Activated T-helper 17 cell treated with anti-CD3 and anti-CD28 coated beads, Interleukin-2, amount 50 U/mL, for 72 hours (primary cell): ENCODE results near the gene SURF2. TPM values are rescaled to one million over a fixed set of nuclear protein-coding genes. Genes with fewer than 3 reads are reported as not detected.
"Not testable (repeated sequence)": the region's sequence is repeated elsewhere in the genome, so short reads cannot be mapped to it uniquely, and the experiment has no call there.

Experiments
- ATAC-seq: fragments of 150-1000 bp; cut with Tn5 transposase; replicated peaks from 2 replicates; pipeline ENCODE4 v1.10.0; 2021; ENCODE audit warnings: mild to moderate bottlenecking, moderate library complexity
- H3K27ac Mint-ChIP-seq: one replicate; pipeline ENCODE4 v1.8.0; 2022; ENCODE audit warnings: mixed read lengths
- H3K27me3 Mint-ChIP-seq: one replicate; pipeline ENCODE4 v1.8.0; 2022; ENCODE audit warnings: mixed read lengths
- H3K36me3 Mint-ChIP-seq: one replicate; pipeline ENCODE4 v1.8.0; 2022; ENCODE audit warnings: low read depth, mild to moderate bottlenecking, mixed read lengths
- H3K4me1 Mint-ChIP-seq: one replicate; pipeline ENCODE4 v1.8.0; 2022; ENCODE audit warnings: mixed read lengths
- H3K4me3 Mint-ChIP-seq: one replicate; pipeline ENCODE4 v1.8.0; 2022; ENCODE audit warnings: mild to moderate bottlenecking, mixed read lengths
- H3K9me3 Mint-ChIP-seq: one replicate; pipeline ENCODE4 v1.8.0; 2022; ENCODE audit warnings: mixed read lengths
- total RNA-seq, 2 donors: library from RNA; stranded (reverse); gene quantifications; one replicate each; pipeline ENCODE4 v1.2.3, GENCODE V29; 2022

SURF2 gene
- 10 to 100 TPM in 1 of 2 donors, 1 to 10 TPM in 1; 7.0 to 17.3 TPM for total RNA-seq

DNA sequence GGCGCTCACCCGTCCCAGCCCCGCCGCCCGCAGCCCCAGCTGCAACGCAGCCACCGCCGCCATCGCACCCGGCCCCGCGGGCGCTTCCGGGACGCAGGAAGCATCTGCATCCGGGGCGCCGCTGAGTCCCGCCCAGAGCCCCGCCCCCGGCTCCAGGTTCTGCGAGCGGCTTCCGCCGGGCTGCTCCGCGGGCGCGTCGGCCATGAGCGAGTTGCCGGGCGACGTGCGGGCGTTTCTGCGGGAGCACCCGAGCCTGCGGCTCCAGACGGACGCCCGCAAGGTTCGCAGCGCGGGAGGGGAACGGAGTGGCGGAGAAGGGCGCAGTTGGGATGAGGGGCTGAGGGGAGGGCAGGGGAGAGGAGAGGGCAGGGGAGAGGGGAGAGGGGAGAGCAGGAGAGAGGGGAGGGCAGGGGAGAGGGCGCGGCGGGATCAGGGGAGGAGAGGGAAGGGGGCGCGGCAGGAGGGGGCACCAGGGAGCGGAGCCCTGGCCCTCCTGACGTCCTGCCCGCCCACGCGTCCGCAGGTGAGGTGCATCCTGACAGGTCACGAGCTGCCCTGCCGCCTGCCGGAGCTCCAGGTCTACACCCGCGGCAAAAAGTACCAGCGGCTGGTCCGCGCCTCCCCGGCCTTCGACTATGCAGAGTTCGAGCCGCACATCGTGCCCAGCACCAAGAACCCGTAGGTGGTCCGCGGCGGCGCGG is at the start of gene SURF2, which contains the start of gene SURF1:
SURF2 (plus strand) TSS at position 160 of the 701 bp plus-strand sequence; CDS start at position 203, 43 bp downstream.
SURF1 (minus strand) TSS at position 97 of the 701 bp plus-strand sequence; CDS start at position 63, 34 bp downstream.
- Mint-ChIP-seq H3K4me1 (peaks cover 34% of the 10 kb centered on the region), H3K9me3 (no peaks in the 10 kb centered on the region), H3K36me3 (peaks cover 58% of the 10 kb centered on the region), H3K4me3 (peak within 1 kb of the TSS; percentile 77), H3K27ac (peak within 1 kb of the TSS; percentile 77), H3K27me3 (no peaks in the 10 kb centered on the region)
- peak; percentile 91 for ATAC-seq

DNA sequence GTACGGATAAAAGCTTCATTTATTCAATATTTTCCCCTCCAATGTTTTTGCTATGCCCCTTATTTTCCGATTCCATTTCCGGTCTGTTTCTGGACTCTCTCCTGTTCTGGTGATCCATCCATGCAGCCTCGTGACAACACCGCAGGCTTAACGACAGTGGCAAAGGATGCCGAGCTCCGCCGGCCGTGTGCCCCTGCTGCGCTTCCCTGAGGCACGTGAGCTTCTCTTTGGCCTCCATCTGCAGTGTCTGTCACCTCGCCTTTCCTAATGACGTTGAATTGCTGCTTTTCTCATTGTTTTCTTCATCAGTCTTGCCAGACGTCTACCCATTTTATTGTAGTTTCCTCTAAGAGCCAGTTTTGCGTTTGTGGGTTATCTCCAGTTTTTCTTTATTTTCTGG is 49.0 kb upstream of the SURF2 start:
- Mint-ChIP-seq H3K36me3 (no peaks in the 10 kb centered on the region), H3K4me1 (no peaks in the 10 kb centered on the region), H3K27ac (no peak overlapping the region), H3K4me3 (no peak overlapping the region), H3K27me3 (peaks cover 21% of the 10 kb centered on the region), H3K9me3 (no peaks in the 10 kb centered on the region)
- ATAC-seq: no peak

DNA sequence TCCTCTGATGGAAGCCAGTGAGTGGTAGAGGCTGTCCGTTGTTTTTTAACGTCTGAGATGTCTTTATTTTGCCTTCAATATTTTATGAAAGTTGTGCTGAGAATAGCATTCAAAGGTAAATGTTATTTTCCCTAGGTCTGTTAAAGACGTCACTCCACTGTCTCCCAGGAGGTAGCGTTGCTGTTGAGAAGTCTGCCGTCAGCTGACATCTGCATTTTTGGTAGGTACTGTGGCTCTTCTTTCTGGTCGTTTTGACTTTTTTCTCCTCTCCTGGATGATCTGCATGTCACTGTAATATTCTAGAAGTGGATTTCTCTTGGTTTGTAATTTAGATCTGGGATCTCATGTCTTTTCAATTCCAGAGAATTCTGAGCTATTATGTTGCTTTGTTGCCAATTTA is 46.7 kb upstream of the SURF2 start:
- H3K4me1 Mint-ChIP-seq: no peaks in the 10 kb centered on the region
- H3K27me3 Mint-ChIP-seq: peaks cover 21% of the 10 kb centered on the region
- no peak for ATAC-seq
- no peaks in the 10 kb centered on the region for H3K9me3 Mint-ChIP-seq
- H3K36me3 Mint-ChIP-seq: no peaks in the 10 kb centered on the region
- no peak overlapping the region for H3K4me3 Mint-ChIP-seq
- H3K27ac Mint-ChIP-seq: no peak overlapping the region

DNA sequence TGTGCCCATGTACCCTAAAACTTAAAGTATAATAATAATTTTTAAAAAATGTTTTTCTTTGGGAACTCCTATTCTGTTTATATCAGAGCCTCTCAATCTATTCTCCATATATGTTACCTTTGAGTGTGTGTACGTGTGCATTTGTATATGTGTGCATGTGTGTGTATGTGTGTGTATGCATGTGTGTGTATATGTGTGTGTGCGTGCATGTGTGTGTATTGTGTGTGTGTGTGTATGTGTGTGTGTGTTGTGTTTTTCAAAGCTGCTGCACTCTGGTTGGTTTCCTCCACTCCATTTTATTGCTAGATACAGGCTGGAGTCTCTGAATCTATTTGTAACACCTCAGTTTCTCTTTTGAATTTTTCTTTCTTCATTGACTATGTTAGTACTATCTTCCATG is 40.4 kb upstream of the SURF2 start:
- Mint-ChIP-seq H3K4me1 (no peaks in the 10 kb centered on the region), H3K9me3 (no peaks in the 10 kb centered on the region), H3K27ac (no peak overlapping the region), H3K36me3 (no peaks in the 10 kb centered on the region), H3K27me3 (no peaks in the 10 kb centered on the region), H3K4me3 (no peak overlapping the region)
- ATAC-seq: no peak

DNA sequence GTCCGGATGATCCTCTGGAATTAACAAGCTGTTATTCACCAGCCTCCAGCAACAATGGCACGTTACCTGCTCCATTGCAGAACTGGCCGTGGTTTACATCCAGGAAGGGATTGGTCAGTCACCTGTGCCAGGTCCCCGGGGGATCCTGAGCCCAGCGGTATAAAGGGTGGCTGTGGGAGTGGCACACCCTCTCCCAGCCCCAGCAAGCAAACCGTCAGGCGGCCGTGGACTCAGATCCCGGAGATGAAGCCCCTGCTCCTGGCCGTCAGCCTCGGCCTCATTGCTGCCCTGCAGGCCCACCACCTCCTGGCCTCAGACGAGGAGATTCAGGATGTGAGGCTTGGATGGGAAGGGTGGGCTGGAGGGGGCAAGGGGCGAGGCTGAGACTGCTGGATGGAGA is 38.8 kb upstream of the SURF2 start:
- ATAC-seq, H3K27me3 Mint-ChIP-seq, H3K27ac Mint-ChIP-seq, H3K9me3 Mint-ChIP-seq, H3K4me1 Mint-ChIP-seq, H3K36me3 Mint-ChIP-seq, H3K4me3 Mint-ChIP-seq: not testable (repeated sequence)

DNA sequence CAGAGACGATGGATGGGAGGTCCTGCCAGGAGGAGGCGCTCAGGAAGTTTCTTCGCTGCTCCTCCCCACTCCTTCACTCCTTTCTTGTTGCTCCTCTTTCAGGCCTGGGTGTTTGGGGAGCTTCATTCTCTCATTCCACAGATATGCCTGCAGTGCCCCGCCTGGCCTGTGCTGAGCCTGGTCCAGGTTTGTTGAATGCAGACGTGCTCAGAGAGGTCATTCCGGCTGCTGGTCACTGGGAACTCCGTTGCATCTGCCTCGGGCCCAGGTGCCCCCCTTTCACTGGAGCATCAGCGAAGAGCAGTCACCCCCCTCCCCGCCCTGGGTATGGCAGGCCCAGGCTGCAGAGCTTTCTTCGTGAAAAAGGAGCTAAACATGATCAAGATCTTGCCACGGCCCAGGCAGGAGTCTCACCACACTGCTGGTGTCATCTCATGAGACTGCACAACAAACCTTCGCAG is 35.9 kb upstream of the SURF2 start:
- no peak for ATAC-seq
- H3K9me3 Mint-ChIP-seq: no peaks in the 10 kb centered on the region
- no peak overlapping the region for H3K27ac Mint-ChIP-seq
- H3K4me3 Mint-ChIP-seq: no peak overlapping the region
- no peaks in the 10 kb centered on the region for H3K4me1 Mint-ChIP-seq
- H3K27me3 Mint-ChIP-seq: no peaks in the 10 kb centered on the region
- H3K36me3 Mint-ChIP-seq: no peaks in the 10 kb centered on the region

DNA sequence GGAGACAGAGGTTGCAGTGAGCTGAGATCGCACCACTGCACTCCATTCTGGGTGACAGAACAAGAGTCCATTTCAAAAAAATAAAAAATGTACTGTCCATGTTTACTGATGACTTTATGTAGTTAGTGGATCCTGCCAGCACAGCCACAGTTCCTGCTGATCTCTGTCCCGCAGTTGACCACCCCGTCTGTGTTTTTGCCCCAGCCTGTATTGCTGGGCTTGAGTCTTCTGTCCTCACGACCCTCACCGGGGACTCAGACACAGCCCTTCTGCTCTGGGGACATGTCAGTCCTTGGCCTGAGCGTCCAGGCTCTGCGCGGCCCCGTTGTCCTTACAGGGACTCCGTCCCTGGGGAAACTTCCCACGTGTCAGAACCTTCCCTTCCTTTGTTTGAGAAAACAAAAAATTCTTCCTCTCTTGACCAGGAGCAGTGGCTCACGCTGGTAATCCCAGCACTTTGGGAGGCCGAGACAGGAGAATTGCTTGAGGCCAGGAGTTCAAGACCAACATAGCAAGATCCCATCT is 34.9 kb upstream of the SURF2 start:
- H3K27me3 Mint-ChIP-seq: no peaks in the 10 kb centered on the region
- no peaks in the 10 kb centered on the region for H3K9me3 Mint-ChIP-seq
- H3K36me3 Mint-ChIP-seq: no peaks in the 10 kb centered on the region
- no peak for ATAC-seq
- H3K4me1 Mint-ChIP-seq: no peaks in the 10 kb centered on the region
- no peak overlapping the region for H3K4me3 Mint-ChIP-seq
- no peak overlapping the region for H3K27ac Mint-ChIP-seq

DNA sequence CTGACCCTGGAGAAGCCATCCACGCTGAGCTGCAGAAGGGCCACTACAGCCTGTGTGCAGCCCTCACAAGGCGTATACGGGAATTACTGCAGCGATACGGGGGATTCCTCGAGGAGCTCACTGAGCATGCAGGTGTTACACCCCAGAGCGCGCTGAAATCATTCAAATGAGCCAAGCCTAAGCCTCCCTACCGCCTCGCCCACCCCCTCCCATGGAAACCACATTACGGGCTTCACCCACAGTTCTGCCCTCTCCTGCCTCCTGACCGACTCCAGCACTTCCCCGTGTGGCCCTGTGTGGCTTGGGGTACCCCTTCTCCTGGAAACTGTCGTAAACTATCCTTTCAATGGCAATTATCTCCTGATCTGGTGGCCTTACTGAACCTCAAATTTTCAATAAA is 33.6 kb upstream of the SURF2 start:
- Mint-ChIP-seq H3K27me3 (no peaks in the 10 kb centered on the region), H3K4me1 (no peaks in the 10 kb centered on the region), H3K36me3 (no peaks in the 10 kb centered on the region), H3K4me3 (no peak overlapping the region), H3K9me3 (no peaks in the 10 kb centered on the region), H3K27ac (no peak overlapping the region)
- no peak for ATAC-seq

DNA sequence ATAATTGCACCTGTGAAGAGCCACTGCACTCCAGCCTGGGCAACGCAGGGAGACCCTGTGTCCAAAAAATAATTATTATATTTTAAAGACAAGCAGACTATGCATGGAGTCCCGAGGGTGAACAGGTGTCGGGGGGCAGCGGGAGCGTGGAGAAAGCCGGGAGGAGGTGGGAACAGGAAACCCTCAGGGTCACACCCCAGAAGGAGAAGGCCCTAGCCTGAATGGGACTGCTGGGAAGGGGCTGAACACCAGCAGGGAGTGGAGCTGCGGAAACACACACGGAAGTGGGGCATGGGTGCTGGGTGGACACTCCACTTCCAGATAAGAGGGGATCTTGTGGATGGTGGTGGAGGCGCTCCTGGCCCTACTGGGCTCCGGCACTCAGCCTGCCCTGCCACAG is 33.1 kb upstream of the SURF2 start:
- Mint-ChIP-seq H3K4me3 (no peak overlapping the region), H3K27me3 (no peaks in the 10 kb centered on the region), H3K9me3 (no peaks in the 10 kb centered on the region), H3K4me1 (no peaks in the 10 kb centered on the region), H3K27ac (no peak overlapping the region), H3K36me3 (no peaks in the 10 kb centered on the region)
- no peak for ATAC-seq

DNA sequence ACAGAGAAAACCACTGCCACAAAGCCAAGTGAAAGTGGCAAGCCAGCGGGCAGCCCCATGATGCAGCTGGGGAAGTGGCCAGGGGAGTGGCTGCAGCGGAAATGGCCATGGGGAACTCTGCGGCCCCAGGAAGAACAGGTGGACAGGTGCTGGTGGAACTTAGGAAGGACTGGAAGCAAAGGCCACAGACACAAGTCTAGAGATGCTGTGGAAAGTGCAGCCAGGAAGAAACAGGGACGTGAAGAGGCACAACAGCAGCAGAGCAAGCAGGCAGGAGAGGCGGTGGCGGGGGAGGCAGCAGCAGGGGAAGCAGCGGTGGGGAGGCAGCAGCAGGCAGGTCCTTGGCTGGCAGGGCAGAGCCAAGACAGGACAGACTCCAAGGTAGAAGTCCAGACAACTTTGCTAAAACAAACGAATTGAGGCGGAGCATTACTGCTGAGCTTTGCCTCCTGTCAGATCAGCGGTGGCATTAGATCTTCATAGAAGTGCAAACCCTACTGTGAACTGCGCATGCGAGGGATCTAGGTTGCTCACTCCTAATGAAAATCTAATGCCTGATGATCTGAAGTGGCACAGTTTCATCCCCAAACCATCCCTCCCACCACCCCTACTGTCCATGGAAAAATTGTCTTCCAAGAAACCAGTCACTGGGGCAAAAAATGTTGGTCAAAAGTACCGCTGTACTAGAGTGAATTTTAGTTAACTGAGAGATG is 32.2 kb upstream of the SURF2 start:
- Mint-ChIP-seq H3K4me1 (no peaks in the 10 kb centered on the region), H3K9me3 (no peaks in the 10 kb centered on the region), H3K27me3 (no peaks in the 10 kb centered on the region), H3K27ac (no peak overlapping the region), H3K36me3 (peaks cover 6% of the 10 kb centered on the region), H3K4me3 (no peak overlapping the region)
- no peak for ATAC-seq

DNA sequence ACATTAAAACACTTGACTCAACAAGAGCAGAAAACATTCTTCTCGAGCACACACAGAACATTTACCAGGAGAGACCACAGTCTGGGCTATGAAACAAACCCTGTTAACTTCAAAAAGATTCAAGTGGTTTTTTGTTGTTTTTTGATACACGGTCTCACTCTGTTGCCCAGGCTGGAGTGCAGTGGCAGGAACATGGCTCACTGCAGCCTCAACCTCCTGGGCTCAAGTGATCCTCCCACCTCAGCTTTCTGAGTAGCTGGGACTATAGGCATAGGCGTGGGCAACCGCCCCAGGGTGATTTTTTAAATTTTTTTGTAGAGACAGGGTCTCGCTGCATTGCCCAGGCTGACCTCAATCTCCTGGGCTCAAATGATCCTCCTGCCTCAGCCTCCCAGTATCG is 29.3 kb upstream of the SURF2 start:
- not testable (repeated sequence) for H3K27ac Mint-ChIP-seq, H3K9me3 Mint-ChIP-seq, H3K4me1 Mint-ChIP-seq, ATAC-seq, H3K27me3 Mint-ChIP-seq, H3K4me3 Mint-ChIP-seq
- peaks cover 30% of the 10 kb centered on the region for H3K36me3 Mint-ChIP-seq

DNA sequence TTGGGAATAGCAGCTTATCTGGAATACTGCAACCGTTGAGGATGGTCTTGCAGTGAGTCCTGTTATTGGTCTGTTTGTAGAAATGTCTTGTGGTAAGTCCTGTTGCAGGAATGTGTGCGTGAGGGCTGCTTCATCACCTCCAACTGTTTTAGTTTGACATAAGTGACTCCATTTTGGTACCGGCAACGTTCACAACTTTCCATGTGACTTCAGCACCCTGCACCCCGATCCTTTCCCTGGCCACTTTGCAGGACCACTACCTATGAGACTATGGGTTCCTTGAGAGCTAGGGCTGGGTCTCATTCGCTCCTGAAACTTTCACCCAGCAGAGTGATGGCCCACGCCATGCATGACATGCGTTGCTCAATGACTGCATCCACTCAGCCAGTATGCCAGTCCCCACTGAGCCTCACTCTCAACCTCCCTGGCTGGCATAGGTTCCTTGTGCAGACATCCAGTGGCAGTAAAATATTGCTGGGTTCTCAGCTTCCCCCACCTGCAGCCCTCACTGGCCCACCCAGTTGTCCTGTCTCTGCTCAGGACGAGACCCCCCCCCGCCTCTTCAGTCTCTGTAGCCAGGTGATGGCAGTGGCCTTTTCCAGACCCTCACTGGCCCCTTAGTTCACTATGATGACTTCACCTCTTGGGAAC is 28.4 kb upstream of the SURF2 start:
- Mint-ChIP-seq H3K27me3 (no peaks in the 10 kb centered on the region), H3K27ac (no peak overlapping the region), H3K4me3 (no peak overlapping the region), H3K4me1 (peaks cover 4% of the 10 kb centered on the region), H3K9me3 (no peaks in the 10 kb centered on the region), H3K36me3 (peaks cover 40% of the 10 kb centered on the region)
- ATAC-seq: no peak

DNA sequence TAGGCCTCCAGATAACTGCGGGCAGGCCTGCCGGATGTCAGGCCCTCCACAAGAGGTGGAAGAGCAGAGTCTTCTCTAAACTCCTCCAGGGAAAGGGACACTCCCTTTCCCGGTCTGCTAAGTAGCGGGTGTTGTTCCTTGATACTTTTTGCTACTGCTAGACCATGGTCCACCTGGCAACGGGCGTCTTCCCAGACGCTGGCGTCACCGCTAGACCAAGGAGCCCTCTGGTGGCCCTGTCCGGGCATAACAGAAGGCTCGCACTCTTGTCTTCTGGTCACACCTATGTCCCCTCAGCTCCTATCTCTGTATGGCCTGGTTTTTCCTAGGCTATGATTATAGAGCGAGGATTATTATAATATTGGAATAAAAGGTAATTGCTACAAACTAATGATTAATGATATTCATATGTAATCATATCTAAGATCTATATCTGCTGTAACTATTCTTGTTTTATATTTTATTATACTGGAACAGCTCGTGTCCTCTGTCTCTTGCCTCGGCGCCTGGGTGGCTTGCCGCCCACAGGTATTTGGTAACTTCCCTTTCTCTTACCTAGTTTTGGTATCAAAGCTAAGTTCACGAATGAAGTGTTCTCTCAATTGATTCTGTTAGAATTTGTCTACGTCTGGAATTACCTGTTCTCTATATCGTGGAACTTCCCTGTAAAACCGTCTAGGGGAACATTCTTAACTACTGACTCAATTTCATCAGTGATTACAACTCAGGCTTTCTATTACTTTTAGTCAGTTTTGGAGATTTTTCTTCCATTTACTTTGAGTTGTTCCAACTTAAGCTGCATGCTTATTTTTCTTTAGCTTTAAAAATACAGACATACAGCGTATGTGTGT is 26.8 kb upstream of the SURF2 start:
- H3K36me3 Mint-ChIP-seq: peaks cover 56% of the 10 kb centered on the region
- not testable (repeated sequence) for H3K27ac Mint-ChIP-seq, H3K4me3 Mint-ChIP-seq, H3K27me3 Mint-ChIP-seq, H3K9me3 Mint-ChIP-seq, H3K4me1 Mint-ChIP-seq, ATAC-seq

DNA sequence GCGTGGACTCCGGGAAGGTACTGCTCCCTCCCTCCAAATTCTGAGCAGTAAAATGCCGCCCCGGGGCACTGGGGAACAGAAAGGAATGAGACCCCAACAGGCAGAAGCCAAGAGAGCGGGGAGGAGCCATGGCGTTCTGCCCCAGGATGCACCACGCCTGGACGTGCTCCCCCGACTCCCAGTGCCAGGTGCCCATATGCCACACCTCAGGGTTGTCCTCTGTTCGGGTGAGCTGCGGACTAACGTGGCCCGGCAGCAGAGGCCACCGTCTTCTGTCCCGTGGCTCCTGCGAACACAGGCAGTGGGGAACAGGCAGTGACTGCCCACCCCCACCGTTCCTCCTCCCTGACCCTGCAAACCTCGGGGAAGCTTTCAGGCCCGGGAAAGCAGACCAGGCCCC is 25.1 kb upstream of the SURF2 start:
- peaks cover 4% of the 10 kb centered on the region for H3K4me1 Mint-ChIP-seq
- no peaks in the 10 kb centered on the region for H3K9me3 Mint-ChIP-seq
- H3K27me3 Mint-ChIP-seq: no peaks in the 10 kb centered on the region
- no peak overlapping the region for H3K27ac Mint-ChIP-seq
- H3K4me3 Mint-ChIP-seq: no peak overlapping the region
- peaks cover 72% of the 10 kb centered on the region for H3K36me3 Mint-ChIP-seq
- no peak for ATAC-seq
